Iris pigment epithelial cell (primary cell): ENCODE data around the gene SPTSSA.
"Not testable (repeated sequence)": the region's sequence is repeated elsewhere in the genome, so short reads cannot be mapped to it uniquely, and the experiment has no call there.

ENCODE experiments used
- DNase-seq: peaks from one replicate; pipeline ENCODE4 v3.0.0-alpha.2; 2011; ENCODE audit warnings: low read depth

The SPTSSA gene

GRCh38 chr14:34472706-34473279 is 10.8 kb upstream of the SPTSSA start:
- no peak for DNase-seq

GRCh38 chr14:34470319-34470718 is 8.3 kb upstream of the SPTSSA start:
- DNase-seq: no peak

- no peak for DNase-seq
Measured at GRCh38 chr14:34466691-34467090, 4.7 kb upstream of the SPTSSA start.

GRCh38 chr14:34465069-34465859 is 3.2 kb upstream of the SPTSSA start:
- DNase-seq: peak; percentile 68

GRCh38 chr14:34463598-34463961 is 1.5 kb upstream of the SPTSSA start:
- no peak for DNase-seq

GRCh38 chr14:34461334-34462131 is 507 bp downstream of the SPTSSA start:
- DNase-seq: peak; percentile 42

GRCh38 chr14:34460841-34461240 is 1.2 kb downstream of the SPTSSA start:
- peak; percentile 77 for DNase-seq

- no peak for DNase-seq
Measured at GRCh38 chr14:34460295-34460694, 1.7 kb downstream of the SPTSSA start.

- no peak for DNase-seq
Measured at GRCh38 chr14:34457186-34457585, 4.9 kb downstream of the SPTSSA start.

- DNase-seq: no peak
Measured at GRCh38 chr14:34453226-34453625, 8.8 kb downstream of the SPTSSA start.

- peak; percentile 28 for DNase-seq
Measured at GRCh38 chr14:34452258-34452822, 9.7 kb downstream of the SPTSSA start.

- no peak for DNase-seq
Measured at GRCh38 chr14:34450958-34451357, 11.1 kb downstream of the SPTSSA start.

- no peak for DNase-seq
Measured at GRCh38 chr14:34450542-34450915, 11.5 kb downstream of the SPTSSA start.

- DNase-seq: no peak
Measured at GRCh38 chr14:34449819-34450541, 12.1 kb downstream of the SPTSSA start.

- no peak for DNase-seq
Measured at GRCh38 chr14:34439090-34439489, 22.9 kb downstream of the SPTSSA start.

GRCh38 chr14:34438438-34438837 is 23.6 kb downstream of the SPTSSA start:
- DNase-seq: no peak

GRCh38 chr14:34437729-34438080 is 24.3 kb downstream of the SPTSSA start:
- DNase-seq: peak; percentile 28

GRCh38 chr14:34436960-34437728 is 24.9 kb downstream of the SPTSSA start:
- peak; percentile 35 for DNase-seq

GRCh38 chr14:34436118-34436905 is 25.7 kb downstream of the SPTSSA start:
- peak; percentile 95 for DNase-seq

GRCh38 chr14:34433957-34434356 is 28.1 kb downstream of the SPTSSA start:
- DNase-seq: no peak

- DNase-seq: not testable (repeated sequence)
Measured at GRCh38 chr14:34428102-34428466, 34.0 kb downstream of the SPTSSA start.
